HUES6 (cell line): ENCODE results near the gene ITGB7.
"Not testable (repeated sequence)": the region's sequence is repeated elsewhere in the genome, so short reads cannot be mapped to it uniquely, and the experiment has no call there.

Experiments used
- H3K27ac ChIP-seq: 2 replicates; pipeline ENCODE4 v1.7.0; 2013; ENCODE audit warnings: low read depth, mild to moderate bottlenecking, low read length, inconsistent platforms
- H3K27me3 ChIP-seq: 2 replicates; pipeline ENCODE4 v1.6.1; 2013; ENCODE audit warnings: low read length; ENCODE audit not compliant: control insufficient read depth, insufficient read depth
- H3K36me3 ChIP-seq: 2 replicates; pipeline ENCODE4 v1.6.1; 2013; ENCODE audit warnings: low read length; ENCODE audit not compliant: control insufficient read depth, insufficient read depth
- H3K4me1 ChIP-seq: 2 replicates; pipeline ENCODE4 v1.6.1; 2013; ENCODE audit warnings: low read length; ENCODE audit not compliant: control insufficient read depth, insufficient read depth
- H3K4me3 ChIP-seq: 2 replicates; pipeline ENCODE4 v1.5.1; 2013; ENCODE audit warnings: low read depth, low read length
- H3K9ac ChIP-seq: one replicate; pipeline ENCODE4 v1.6.1; 2013; ENCODE audit warnings: mild to moderate bottlenecking, low read length
- H3K9me3 ChIP-seq: 2 replicates; pipeline ENCODE4 v1.6.1; 2013; ENCODE audit warnings: low read depth, low read length; ENCODE audit not compliant: control insufficient read depth, insufficient read depth

ITGB7 gene

GRCh38 chr12:53204351-53204750 is 2.7 kb downstream of the ITGB7 start:
- no peaks in the 10 kb centered on the region for H3K4me1 ChIP-seq
- no peak overlapping the region for H3K4me3 ChIP-seq
- H3K27me3 ChIP-seq: peaks cover 18% of the 10 kb centered on the region
- no peaks in the 10 kb centered on the region for H3K36me3 ChIP-seq
- H3K9ac ChIP-seq: no peak overlapping the region
- H3K9me3 ChIP-seq: no peaks in the 10 kb centered on the region
- H3K27ac ChIP-seq: no peak overlapping the region

GRCh38 chr12:53202316-53202715 is 4.7 kb downstream of the ITGB7 start:
- H3K9ac ChIP-seq, H3K4me1 ChIP-seq, H3K36me3 ChIP-seq, H3K9me3 ChIP-seq, H3K27ac ChIP-seq, H3K4me3 ChIP-seq: not testable (repeated sequence)
- peaks cover 37% of the 10 kb centered on the region for H3K27me3 ChIP-seq

- Histone ChIP-seq H3K27ac (no peak overlapping the region), H3K27me3 (peaks cover 44% of the 10 kb centered on the region), H3K4me1 (peaks cover 8% of the 10 kb centered on the region; the same call in 1 of the 2 replicates), H3K4me3 (no peak overlapping the region), H3K36me3 (no peaks in the 10 kb centered on the region), H3K9me3 (no peaks in the 10 kb centered on the region), H3K9ac (no peak overlapping the region)
These were observed 5.4 kb downstream of the ITGB7 start for GRCh38 chr12:53201639-53202038.

- no peak overlapping the region for H3K9ac ChIP-seq
- no peaks in the 10 kb centered on the region for H3K36me3 ChIP-seq
- H3K4me1 ChIP-seq: peaks cover 8% of the 10 kb centered on the region; the same call in 1 of the 2 replicates
- no peak overlapping the region for H3K4me3 ChIP-seq
- no peaks in the 10 kb centered on the region for H3K9me3 ChIP-seq
- H3K27me3 ChIP-seq: peaks cover 49% of the 10 kb centered on the region
- no peak overlapping the region for H3K27ac ChIP-seq
These were observed 5.9 kb downstream of the ITGB7 start for GRCh38 chr12:53201177-53201541.

GRCh38 chr12:53200458-53201176 is 6.4 kb downstream of the ITGB7 start:
- Histone ChIP-seq H3K4me3 (no peak overlapping the region), H3K9ac (no peak overlapping the region), H3K27ac (no peak overlapping the region)

GRCh38 chr12:53200107-53200457 is 7.0 kb downstream of the ITGB7 start:
- Histone ChIP-seq H3K27me3 (peaks cover 60% of the 10 kb centered on the region), H3K36me3 (no peaks in the 10 kb centered on the region), H3K9ac (no peak overlapping the region), H3K9me3 (no peaks in the 10 kb centered on the region), H3K27ac (no peak overlapping the region), H3K4me1 (peaks cover 8% of the 10 kb centered on the region; the same call in 1 of the 2 replicates), H3K4me3 (no peak overlapping the region)

More at GRCh38 chr12:53200458-53201176, 6.4 kb downstream of the ITGB7 start:
- peaks cover 8% of the 10 kb centered on the region; the same call in 1 of the 2 replicates for H3K4me1 ChIP-seq
- no peaks in the 10 kb centered on the region for H3K9me3 ChIP-seq
- H3K36me3 ChIP-seq: no peaks in the 10 kb centered on the region
- H3K27me3 ChIP-seq: peaks cover 54% of the 10 kb centered on the region

- Histone ChIP-seq H3K9ac (no peak overlapping the region), H3K27ac (no peak overlapping the region)
These were observed 7.4 kb downstream of the ITGB7 start for GRCh38 chr12:53199700-53200099.

GRCh38 chr12:53198486-53199110 is 8.5 kb downstream of the ITGB7 start:
- Histone ChIP-seq H3K36me3 (no peaks in the 10 kb centered on the region), H3K27ac (no peak overlapping the region), H3K4me1 (peaks cover 8% of the 10 kb centered on the region; the same call in 1 of the 2 replicates), H3K9me3 (no peaks in the 10 kb centered on the region), H3K9ac (no peak overlapping the region), H3K27me3 (peaks cover 75% of the 10 kb centered on the region), H3K4me3 (no peak overlapping the region)

More at GRCh38 chr12:53199700-53200099, 7.4 kb downstream of the ITGB7 start:
- Histone ChIP-seq H3K36me3 (no peaks in the 10 kb centered on the region), H3K4me3 (no peak overlapping the region), H3K27me3 (peaks cover 64% of the 10 kb centered on the region), H3K4me1 (peaks cover 8% of the 10 kb centered on the region; the same call in 1 of the 2 replicates), H3K9me3 (no peaks in the 10 kb centered on the region)

- Histone ChIP-seq H3K9me3 (no peaks in the 10 kb centered on the region), H3K27ac (no peak overlapping the region), H3K4me3 (peak overlapping the region; percentile 48), H3K27me3 (peaks cover 87% of the 10 kb centered on the region), H3K36me3 (no peaks in the 10 kb centered on the region), H3K4me1 (peaks cover 8% of the 10 kb centered on the region; the same call in 1 of the 2 replicates), H3K9ac (no peak overlapping the region)
These were observed 9.9 kb downstream of the ITGB7 start for GRCh38 chr12:53197011-53197640.

GRCh38 chr12:53196486-53196885 is 10.6 kb downstream of the ITGB7 start:
- H3K4me3 ChIP-seq: no peak overlapping the region
- H3K9ac ChIP-seq: no peak overlapping the region
- no peak overlapping the region for H3K27ac ChIP-seq
- H3K4me1 ChIP-seq: peaks cover 8% of the 10 kb centered on the region; the same call in 1 of the 2 replicates
- no peaks in the 10 kb centered on the region for H3K36me3 ChIP-seq
- peaks cover 87% of the 10 kb centered on the region for H3K27me3 ChIP-seq
- no peaks in the 10 kb centered on the region for H3K9me3 ChIP-seq
